ENCODE measurements around the gene HERC3.

DNA sequence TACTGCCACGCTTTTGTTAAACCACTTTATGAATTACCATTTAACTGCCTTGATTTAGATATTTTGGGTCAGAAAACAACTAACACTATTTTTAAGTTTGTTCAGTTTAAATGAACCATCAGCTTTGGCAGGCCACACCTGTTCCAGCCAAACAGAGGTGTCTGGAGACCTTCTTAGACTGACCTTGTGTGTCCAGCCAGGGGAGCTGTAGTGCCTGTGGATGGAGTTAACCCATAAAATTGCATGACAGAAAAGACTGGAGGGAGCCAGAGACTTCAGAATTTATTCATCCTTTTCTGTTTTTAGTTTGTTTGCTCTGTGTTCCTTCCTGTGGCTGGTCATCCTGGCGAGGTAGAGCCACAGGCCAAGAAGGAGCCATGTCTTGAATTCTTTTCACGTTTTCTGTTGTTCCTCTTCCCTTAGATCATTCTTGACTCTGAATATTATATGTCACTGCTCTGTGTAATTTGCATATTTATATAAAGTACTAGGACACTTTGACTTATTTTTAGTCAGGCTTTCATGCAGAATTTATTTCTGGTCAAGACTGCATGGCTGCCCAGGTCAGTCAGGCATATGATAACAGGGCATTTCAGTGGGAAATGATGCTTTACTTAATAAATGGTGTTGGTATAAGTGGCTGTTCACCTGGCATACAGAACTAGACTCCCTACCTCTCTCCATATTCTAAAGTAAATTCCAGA is 26.7 kb downstream of the HERC3 start:
- no peak for TF ChIP-seq ZFP30 (CRISPR knock-in tag; IDR thresholded peaks at IDR 0.05)
- TF ChIP-seq ZC3H10 (CRISPR knock-in tag; IDR thresholded peaks at IDR 0.05): no peak
- no peak for TF ChIP-seq RARB (CRISPR knock-in tag; IDR thresholded peaks at IDR 0.05)
- no peak for TF ChIP-seq PATZ1 (CRISPR knock-in tag; IDR thresholded peaks at IDR 0.05; ENCODE audit: borderline replicate concordance)
- no peak for TF ChIP-seq CSRNP3 (CRISPR knock-in tag; IDR thresholded peaks at IDR 0.05)
- no peak for TF ChIP-seq TCF4 (CRISPR knock-in tag; IDR thresholded peaks at IDR 0.05; ENCODE audit: borderline replicate concordance)
- TF ChIP-seq ISL1 (CRISPR knock-in tag; IDR thresholded peaks at IDR 0.05): no peak
- TF ChIP-seq PPARA (CRISPR knock-in tag; IDR thresholded peaks at IDR 0.05; ENCODE audit: borderline replicate concordance): no peak
- TF ChIP-seq TOX (CRISPR knock-in tag; IDR thresholded peaks at IDR 0.05; ENCODE audit: borderline replicate concordance): no peak
- no peak for TF ChIP-seq CREB5 (CRISPR knock-in tag; IDR thresholded peaks at IDR 0.05; ENCODE audit: low read depth)
- TF ChIP-seq POU6F1 (CRISPR knock-in tag; IDR thresholded peaks at IDR 0.05; ENCODE audit: borderline replicate concordance, low read depth): no peak
- no peak for TF ChIP-seq GLIS3 (CRISPR knock-in tag; IDR thresholded peaks at IDR 0.05)

All from SK-N-SH treated with all-trans-retinoic acid at 6 μM for 48 hours (cell line).